HG03066 (cell line): ENCODE measurements around the gene PRICKLE2.
A peak's percentile ranks its signal among the peaks of the same experiment; 100 is the strongest.

Source experiments
- ATAC-seq: cut with Tn5 transposase; IDR thresholded peaks from one replicate; pipeline ENCODE4 v1.9.1; 2021; ENCODE audit warnings: low read depth; ENCODE audit not compliant: unreplicated experiment

Gene PRICKLE2

GRCh38 chr3:64224826-64225610 lies at the start of gene PRICKLE2:
Gene PRICKLE2 (minus strand): TSS chr3:64225466. CDS start chr3:64198927, 26,539 bp downstream.
- peak; percentile 72 for ATAC-seq

- ATAC-seq, result no peak
Measured at GRCh38 chr3:64272842-64273241, 47.6 kb upstream of the PRICKLE2 start.

- ATAC-seq, result no peak
Measured at GRCh38 chr3:64272271-64272670, 47.0 kb upstream of the PRICKLE2 start.

DNA sequence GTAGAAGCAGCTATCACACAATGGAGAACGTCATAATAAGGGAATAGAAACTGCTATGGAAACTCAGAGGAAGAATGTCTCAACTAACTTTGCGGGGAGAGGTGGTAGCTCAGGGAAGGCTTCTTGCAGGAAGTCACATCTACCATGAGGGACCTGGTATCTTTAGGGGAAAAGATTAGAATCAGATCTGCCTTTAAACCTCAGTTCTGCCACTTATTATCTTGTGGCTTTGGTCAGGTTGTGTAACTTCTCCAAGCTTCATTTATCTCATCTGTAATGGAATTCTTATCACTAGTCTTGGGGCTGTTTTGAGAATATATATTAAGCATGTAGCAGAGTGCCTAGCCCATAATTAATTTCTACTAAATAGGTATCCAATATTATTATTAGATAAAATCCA lies 46.4 kb upstream of the PRICKLE2 start:
- no peak for ATAC-seq

DNA sequence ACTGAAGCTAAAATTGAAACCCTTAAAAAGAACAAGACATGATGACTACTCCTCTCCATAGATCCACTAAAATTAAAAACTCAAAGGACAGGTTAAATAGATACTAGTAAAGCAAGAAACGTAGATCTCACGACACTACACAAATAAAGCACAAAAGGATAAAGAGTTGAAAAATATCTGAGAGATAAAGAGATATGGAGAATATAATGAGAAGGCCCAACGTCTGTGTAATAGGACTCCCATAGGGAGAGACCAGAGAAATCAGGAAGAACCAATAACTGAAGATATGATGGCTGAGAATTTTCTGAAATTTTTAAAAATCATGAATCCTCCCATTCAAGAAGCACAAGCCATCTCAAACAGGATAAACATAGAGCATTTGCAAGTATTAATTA lies 45.6 kb upstream of the PRICKLE2 start:
- no peak for ATAC-seq

DNA sequence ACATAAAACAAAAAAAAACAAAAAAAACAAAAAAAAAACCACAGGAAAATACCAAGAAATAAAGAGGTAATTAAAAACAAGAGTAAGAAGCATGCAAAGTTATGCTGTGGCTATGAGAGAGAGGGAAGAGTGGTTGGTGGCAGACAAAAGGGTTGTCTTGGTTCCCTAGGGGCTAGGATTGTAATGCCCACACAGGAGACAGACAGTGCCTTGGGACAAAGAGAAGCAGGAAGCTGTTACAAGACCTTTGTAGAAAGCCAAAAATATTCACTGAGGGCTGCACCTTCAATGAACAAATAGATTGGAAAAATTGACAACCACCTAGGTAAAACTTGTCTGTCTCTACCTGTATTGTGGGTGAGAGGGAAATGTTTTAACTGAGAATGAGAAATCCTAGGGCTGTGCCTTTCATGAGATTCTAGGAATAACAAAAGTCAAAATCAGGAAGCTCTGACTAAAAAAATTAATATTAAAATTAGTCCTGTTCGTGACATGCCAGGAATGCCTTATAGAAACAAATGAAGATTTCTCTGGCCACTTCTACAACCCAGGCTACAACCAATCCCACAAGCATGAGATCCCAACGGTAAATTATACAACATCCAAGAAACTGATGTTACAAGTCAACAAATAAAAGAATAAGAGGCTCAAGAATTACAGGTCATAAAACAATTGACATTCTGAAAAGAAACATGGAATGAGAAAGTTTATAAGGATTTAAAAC lies 45.0 kb upstream of the PRICKLE2 start:
- ATAC-seq, result no peak

GRCh38 chr3:64268926-64269325 lies 43.7 kb upstream of the PRICKLE2 start:
- no peak for ATAC-seq

DNA sequence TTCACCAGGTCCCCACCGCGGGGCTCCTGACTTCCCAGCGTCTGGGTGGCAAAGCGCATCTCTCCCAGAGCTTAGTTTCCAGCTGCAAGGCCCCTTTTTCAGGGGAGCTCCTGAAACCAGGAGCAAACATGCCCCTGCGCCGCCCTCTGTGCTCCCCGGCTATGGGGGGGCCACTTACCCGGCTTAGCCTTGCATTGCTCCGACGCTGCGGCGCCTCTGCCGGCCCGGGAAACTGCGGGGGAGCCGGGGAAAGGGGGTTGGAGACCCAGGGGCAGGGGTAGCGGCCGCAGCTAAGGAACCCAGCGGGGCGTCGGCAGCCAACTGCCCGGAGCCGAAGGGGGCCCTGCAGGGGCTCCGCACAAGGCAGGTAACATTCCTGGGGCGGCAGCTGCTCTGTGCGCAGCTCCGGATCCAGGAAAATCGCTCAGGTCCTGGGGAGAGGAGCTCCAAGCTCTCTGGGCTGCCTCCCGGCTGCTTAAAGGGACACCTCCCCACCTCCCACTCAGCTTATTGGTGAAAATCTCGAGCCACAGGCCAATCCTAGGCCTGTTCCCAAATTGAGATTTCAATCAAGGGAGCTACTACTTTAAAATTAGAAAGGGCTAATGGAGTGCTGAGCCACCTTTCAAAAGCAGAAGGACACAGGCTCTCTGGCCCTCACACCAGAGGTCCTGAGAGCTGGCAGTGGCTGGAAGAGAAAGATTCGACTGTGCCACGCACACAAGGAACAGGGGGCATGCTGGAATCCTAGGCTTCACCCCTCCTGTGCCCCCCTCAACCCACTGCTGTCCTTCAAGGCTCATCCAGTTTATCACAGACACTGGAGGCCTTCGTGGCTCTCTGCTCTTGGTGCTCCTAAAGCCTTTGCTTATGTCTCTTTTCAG lies 42.7 kb upstream of the PRICKLE2 start:
- no peak for ATAC-seq

DNA sequence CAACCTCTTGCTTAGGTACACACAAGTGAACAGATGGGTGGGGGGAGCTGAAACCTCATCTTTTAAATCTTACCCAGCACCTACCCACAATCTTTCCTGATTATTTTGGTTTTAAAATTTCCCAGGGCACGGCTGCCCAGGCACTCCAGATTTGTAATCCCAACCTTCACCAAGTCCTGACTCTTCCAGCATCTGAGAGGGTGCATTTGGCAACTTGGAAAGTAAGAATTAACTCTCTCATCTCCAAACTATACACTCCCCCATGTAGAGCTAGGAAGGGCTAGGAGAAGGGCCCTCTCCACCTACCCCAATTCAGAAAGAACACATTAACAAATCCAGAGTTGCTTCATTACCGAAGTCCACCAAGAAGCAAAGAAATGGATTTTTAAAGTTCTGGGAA lies 41.7 kb upstream of the PRICKLE2 start:
- no peak for ATAC-seq

- ATAC-seq, result no peak
Measured at GRCh38 chr3:64266065-64266931, 41.0 kb upstream of the PRICKLE2 start.

- no peak for ATAC-seq
Measured at GRCh38 chr3:64265646-64266045, 40.4 kb upstream of the PRICKLE2 start.

DNA sequence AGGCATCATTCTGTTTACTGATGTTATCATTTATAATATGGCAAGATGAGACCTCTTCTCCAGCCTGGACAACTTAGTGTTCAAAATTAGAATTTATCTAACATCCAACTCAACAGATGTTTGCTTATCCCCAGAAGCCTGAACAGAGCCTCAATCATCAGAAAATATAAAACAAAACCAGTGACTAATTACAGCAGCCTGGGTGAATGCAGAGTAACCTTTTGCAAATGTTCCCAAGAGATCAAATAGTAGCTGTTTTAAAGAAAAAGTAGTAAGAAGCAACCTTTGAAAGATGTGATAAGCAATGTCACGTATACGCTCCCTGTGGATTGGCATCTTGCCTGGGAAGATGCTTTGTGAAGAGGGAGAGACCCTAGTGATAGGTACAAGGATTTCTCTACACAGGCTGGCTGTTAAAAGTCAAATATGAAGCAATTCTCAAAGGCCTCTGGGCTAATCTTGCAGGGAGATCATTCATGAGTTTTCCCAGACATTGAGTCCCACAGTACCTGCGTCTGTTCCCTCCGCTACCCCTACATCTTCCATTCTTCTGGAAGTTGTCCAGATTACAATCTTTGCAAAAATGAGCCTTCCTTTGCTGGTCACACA lies 39.3 kb upstream of the PRICKLE2 start:
- no peak for ATAC-seq

DNA sequence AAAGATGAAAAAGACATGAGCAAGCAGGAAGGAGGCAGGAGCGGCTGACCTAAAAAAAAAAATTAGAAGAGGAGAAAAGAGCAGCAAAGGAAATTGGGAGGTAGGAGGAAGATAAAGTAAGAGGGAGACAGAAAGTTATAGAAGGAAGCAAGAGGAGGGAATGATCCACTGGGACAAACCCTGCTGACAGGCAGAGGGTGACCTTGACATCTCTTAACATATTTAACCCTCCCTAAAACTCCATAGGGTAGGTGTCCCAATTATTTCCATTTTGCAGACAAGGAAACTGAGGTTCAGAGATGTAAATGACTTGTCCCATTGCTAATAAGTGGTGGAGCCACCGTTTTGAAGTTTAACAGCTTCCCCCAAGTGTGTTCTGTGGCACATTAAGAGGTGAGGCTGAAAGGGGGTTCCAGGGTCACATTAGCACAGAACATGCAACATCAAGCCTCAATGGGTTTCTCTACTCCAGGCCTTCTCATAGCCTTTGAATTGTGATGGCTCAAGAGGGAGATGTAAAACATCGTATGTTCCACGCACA lies 37.4 kb upstream of the PRICKLE2 start:
- ATAC-seq, result no peak

DNA sequence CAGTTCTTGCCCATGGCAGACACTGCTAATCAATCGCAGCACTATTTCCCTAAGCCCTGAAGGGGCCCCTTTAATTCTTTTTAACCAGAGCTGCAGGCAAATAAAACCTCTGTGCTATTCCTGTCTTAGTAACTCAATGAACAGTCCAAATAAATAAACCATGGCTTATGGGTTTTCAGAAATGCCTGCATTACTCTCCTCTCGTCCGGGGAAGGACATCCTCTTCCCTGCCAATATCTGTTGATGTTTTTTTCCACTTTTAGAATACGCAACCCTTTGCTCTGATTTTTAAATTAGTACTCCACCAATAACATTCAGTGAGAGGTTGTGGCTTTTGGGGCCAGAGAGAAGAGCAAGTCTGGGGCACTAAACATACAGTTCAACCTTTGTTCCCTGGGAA lies 35.2 kb upstream of the PRICKLE2 start:
- ATAC-seq, result no peak

- ATAC-seq, result no peak
Measured at GRCh38 chr3:64259636-64260035, 34.4 kb upstream of the PRICKLE2 start.

GRCh38 chr3:64257100-64257755 lies 32.0 kb upstream of the PRICKLE2 start:
- no peak for ATAC-seq

- ATAC-seq, result no peak
Measured at GRCh38 chr3:64255741-64256340, 30.6 kb upstream of the PRICKLE2 start.

DNA sequence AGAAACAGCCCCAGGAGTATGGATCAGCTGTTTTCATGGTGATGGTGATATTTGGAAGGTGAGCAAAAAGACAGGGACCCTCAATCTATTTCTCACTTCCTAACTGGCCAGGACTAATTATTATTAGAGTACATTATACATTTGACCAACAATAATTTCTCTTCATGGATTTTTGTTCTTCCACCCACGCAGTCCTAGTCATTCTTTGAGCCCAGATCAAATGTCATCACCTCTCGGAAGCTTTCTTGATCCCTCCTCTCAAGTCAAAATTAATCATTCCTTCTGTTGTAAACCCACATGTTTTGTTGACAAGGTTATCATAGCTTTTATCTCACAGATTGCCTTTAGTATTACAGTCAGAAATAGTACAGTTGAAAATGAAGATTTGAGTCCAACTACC lies 29.2 kb upstream of the PRICKLE2 start:
- ATAC-seq, result no peak

DNA sequence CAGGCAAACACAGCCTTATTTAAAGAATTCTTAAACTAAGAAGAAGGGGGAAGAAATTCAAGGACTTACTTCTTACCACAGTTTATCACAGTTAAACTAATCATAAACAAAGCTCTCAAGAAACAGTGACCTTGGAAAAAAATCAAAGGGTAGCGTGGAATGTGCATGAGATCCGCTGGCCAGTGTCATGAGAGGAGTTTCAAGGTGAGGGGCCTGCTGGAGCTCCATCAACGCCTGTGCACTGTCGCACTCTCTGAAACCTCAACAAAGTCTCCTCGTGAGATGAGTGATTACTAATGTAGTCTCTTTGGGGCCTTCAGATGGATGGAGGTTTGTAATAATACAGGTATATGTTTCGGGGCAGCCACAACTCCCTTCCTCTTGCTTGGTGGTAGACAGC lies 28.4 kb upstream of the PRICKLE2 start:
- no peak for ATAC-seq
